Brain microvascular endothelial cell (primary cell): Measurements from ENCODE around the gene STPG2.

Experiments
- DNase-seq: peaks from one replicate; pipeline ENCODE4 v3.0.0-alpha.2; 2020
- H3K27ac ChIP-seq: fragments of 250-450 bp; sonication (Bioruptor Pico); 2 replicates; pipeline ENCODE4 v1.5.1; 2020; ENCODE audit warnings: mild to moderate bottlenecking, moderate library complexity
- H3K27me3 ChIP-seq: fragments of 250-450 bp; sonication (Bioruptor Pico); replicated peaks from 2 replicates; pipeline ENCODE4 v1.5.1; 2020; ENCODE audit warnings: mild to moderate bottlenecking
- H3K36me3 ChIP-seq: fragments of 250-450 bp; sonication (Bioruptor Pico); replicated peaks from 2 replicates; pipeline ENCODE4 v1.5.1; 2020; ENCODE audit warnings: mild to moderate bottlenecking
- H3K4me3 ChIP-seq: 2 replicates; pipeline ENCODE4 v1.5.1; 2011; ENCODE audit warnings: low read depth, mild to moderate bottlenecking, control low read depth, low read length, moderate library complexity
- CTCF ChIP-seq: IDR thresholded peaks from 2 replicates; pipeline ENCODE4 v1.5.1; 2011; ENCODE audit warnings: low read depth, mild to moderate bottlenecking, moderate library complexity, low read length, control low read depth, inconsistent platforms; ENCODE audit errors: missing control alignments
- in situ Hi-C: cut with HindIII; loops from 2 replicates; pipeline ENCODE4 v1.10.0; 2017; ENCODE audit warnings: low sequenced_read_pairs, low pct_ligation_motif_present

The STPG2 gene

GRCh38 chr4:97778174-97778573 lies 365.1 kb downstream of the STPG2 start:
- no peaks in the 10 kb centered on the region for H3K27me3 ChIP-seq
- no peak overlapping the region for H3K27ac ChIP-seq
- no peak overlapping the region for H3K4me3 ChIP-seq
- no peaks in the 10 kb centered on the region for H3K36me3 ChIP-seq
- in situ Hi-C loops = no loop called here
- no peak for DNase-seq
- TF ChIP-seq CTCF = no peak

GRCh38 chr4:97774347-97774989 lies 368.8 kb downstream of the STPG2 start:
- in situ Hi-C loops = no loop called here
- no peak for DNase-seq
- no peaks in the 10 kb centered on the region for H3K36me3 ChIP-seq
- no peak overlapping the region for H3K4me3 ChIP-seq
- no peak overlapping the region for H3K27ac ChIP-seq
- no peak for TF ChIP-seq CTCF
- no peaks in the 10 kb centered on the region for H3K27me3 ChIP-seq

- Histone ChIP-seq H3K27me3 (no peaks in the 10 kb centered on the region), H3K4me3 (no peak overlapping the region), H3K27ac (no peak overlapping the region), H3K36me3 (no peaks in the 10 kb centered on the region)
- no peak for TF ChIP-seq CTCF
- in situ Hi-C loops = no loop called here
- no peak for DNase-seq
Observed at GRCh38 chr4:97770222-97770621, 373.1 kb downstream of the STPG2 start.

- TF ChIP-seq CTCF = no peak
- H3K4me3 ChIP-seq = no peak overlapping the region
- no peaks in the 10 kb centered on the region for H3K27me3 ChIP-seq
- in situ Hi-C loops = no loop called here
- no peak overlapping the region for H3K27ac ChIP-seq
- no peak for DNase-seq
- no peaks in the 10 kb centered on the region for H3K36me3 ChIP-seq
Observed at GRCh38 chr4:97762115-97762512, 381.2 kb downstream of the STPG2 start.

GRCh38 chr4:97761445-97762114 lies 381.7 kb downstream of the STPG2 start:
- Histone ChIP-seq H3K27me3 (no peaks in the 10 kb centered on the region), H3K4me3 (no peak overlapping the region), H3K36me3 (no peaks in the 10 kb centered on the region), H3K27ac (no peak overlapping the region)
- no peak for TF ChIP-seq CTCF
- in situ Hi-C loops = no loop called here
- DNase-seq = no peak
